Stimulated activated CD8-positive, alpha-beta memory T cell treated with anti-CD3 and anti-CD28 coated beads, Interleukin-4, amount 100 ng/mL, for 4 hours (primary cell): ENCODE measurements around the gene GUCA2B.
A peak's percentile ranks its signal among the peaks of the same experiment; 100 is the strongest.

Source experiments
- DNase-seq, 2 donors: peaks; one replicate each; pipeline ENCODE4 v3.0.0-alpha.2; 2020; ENCODE audit warnings: low read depth in 2 of 2, low spot score in 1 of 2

GUCA2B gene

DNA sequence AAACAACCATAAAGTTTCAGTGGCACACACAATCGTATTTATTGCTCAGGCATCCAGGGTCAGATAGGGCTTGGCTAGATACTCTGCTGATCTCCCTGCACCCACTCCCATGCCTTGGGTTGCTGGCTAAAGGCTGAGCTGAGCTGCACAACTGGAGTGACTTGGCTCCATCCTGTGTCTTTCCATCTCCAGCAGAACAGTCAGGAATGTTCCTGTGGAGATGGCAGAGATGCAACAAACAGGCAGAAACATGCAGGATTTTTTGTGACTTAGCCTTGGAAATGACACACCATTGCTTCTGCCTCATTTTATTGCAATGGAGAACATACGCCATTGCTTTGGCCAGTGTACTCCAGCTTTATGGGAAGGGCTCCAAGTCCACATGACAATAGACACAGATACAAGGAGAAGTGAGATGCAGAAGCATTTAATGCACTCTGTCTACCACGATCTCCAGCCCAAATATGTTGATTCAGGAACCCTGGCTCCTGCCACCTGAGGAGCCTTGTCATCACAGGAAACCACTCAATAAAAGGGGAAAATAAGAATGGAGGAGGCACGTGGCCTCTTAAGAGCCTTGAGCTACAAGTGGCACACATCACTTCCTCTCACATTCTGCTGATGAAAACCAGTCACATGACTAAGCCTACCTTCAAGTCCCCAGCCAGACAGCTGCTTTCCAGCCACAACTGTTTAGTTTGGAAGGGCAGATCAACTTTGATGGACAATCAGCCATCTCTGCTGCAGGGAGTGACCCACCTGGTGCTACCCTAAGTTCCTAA is 10.1 kb upstream of the GUCA2B start:
- DNase-seq = no peak

DNA sequence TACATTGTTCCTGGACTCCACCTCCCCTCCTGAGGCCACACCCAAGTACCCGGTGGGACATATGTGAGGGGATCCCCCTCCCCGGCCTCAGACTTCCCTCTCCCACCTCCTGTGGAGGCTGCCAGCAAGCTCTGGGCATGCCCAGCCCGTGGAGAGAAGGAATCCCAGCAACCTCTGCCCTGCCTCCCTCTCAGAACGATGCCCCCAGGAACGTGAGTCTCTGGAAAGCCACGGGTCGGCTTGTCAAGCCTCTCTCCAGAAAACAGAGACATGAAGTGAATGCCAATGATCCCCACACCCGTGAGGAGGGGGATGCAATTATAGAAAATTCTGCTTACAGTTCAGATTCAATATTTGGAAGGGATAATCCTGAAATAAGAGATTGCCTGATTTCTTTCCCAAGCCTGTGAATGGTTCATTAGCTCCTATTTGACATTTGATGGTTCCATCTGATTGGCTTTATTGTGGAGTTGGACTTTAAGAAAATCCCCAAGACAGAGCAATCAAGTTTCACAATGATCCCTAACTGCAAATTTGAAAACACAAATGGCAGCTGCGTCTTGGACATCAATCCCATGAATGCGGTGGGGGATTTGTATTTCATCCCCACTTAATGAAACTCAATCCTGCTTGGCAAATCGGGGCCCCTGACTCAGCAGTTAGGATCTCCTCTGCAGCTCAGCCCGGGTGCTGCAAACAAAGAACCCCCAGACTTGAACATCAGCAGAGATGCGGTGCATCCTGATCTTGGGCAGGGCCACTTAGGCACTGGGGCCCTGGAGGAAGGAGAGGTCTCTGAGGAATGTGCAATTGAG is 9.1 kb upstream of the GUCA2B start:
- no peak for DNase-seq

DNA sequence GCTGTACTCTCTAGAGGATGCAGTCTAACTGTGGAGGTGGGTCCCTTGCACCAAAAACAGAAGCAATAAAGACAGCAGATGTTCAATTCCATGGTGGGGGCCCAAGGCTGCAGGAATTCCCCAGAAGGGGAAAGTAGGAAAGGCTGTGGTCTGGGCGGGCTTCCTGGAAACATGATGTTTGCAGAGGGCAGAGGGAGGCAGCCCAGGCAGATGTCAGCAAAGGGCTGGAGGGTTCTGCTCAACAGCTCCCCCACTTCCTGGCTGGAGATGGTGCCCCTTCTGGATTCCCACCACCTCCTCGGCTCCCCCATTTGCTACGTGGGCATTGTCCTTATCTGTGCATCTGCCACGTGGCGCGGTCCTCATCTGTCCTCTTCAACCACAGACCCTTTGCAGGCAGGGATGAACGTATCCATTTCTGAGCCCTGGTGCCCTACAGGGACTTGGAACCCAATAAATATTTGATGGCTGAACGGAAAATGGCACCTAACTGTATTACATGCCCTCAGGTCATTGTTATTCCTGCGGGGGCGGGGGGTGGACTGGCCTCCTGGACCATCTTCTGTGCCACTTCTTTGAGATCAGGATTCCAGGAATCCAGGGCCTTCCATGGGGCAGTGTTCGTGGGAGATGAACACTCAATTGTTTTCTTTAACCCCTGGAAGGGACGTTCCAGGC is 8.4 kb upstream of the GUCA2B start:
- DNase-seq = no peak

DNA sequence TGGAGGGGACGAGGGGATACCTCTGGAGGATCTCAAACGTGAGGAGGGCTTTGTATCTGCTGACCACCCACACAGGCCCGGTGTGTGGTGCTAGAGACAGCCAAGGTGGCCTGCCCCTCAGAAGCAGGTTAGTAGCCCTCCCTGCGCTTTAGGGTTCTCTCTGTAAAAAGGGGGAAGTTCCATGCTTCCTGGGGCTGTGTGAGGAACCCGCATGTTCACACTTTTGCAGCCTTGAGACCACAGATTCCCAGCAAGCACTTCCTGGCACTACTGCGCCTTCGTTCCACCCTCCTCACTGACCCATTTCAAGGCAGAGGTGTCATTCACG is 7.9 kb upstream of the GUCA2B start:
- DNase-seq = no peak

DNA sequence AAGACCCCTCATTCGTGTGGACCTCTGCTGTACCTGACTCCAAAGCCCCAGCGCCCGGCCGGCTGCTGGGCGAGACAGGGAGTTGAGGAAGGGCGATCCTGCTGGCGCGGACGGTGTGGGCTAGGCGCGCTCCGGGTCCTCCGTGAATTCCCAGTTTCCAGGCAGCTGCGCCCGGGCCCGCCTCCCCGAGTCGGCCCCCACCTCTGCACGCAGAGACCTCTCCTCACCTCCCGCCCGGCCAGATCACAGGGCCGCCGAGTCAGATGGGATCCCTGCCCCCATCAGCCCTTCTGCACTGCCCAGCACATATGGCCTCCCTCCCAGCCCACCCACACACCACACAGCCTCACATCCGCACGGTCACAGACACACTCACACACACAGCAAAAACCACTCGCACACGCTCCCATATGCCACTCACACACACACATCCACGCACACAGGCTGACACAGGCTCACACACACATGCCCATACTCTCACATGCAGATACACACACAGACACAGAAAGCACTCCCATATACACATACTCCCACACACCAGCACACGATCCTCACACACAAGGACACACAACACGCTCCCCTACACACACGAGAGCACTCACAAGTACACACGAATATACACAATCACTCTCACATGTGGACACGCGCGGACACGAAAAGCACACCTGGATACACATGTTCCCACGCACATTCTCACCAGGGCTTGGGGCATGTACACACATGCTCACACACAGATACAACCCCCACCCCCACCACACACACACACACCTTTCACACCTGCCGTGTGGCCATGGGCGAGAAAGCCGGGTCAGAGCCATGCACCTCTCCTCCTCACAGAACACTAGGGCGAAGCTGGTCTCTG is 7.2 kb upstream of the GUCA2B start:
- DNase-seq = no peak

DNA sequence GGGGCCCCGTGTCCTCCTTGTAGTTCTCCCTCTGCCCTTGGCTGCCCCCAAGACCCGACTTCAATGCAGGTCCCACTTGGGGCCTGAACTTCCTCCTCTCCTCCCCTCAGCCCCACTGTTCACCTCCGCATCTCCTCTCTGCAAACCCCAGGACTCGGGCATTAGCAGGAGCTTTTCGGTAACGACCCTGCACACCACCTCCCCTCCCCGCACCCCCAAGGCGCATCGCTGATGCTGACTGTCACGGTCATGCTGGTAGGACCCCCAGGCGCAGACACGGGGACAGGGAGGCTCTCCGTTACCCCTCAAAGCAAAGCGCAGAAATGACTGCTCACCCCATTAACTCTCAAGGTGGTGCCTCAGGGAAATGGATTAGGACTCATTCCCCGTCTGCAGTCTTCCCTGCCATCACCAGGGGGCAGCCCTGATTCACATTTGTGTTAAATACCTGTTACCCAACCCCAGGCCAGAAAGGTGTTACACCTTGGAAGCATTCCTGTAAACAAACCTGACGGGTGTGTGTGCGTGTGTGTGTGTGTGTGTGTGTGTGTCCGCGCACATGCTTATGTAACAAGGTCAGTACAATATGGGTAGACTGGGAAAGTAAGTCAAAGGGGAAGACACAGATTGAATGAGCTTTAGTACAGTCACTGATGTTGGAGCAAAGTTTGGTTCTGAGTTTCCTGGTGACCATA is 6.4 kb upstream of the GUCA2B start:
- peak; percentile 27 to 49 for DNase-seq

DNA sequence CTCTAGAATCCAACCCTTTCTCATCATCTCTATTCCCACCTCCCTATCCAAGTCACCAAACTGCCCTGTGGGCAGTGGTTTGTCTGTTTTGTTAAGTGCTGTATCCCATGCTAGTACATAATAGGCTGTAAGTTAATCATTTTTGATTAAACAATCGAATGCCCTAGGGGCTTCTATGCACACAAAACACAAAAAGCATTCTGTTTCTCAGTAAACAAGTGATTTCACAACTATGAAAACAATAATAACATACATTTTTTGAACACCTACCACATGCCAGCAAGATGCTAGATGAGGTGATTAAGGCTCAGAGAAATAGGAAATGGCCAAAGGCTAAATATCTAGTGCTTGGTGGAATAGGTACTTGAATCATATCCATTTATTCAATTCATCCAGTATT is 5.0 kb upstream of the GUCA2B start:
- DNase-seq = no peak

DNA sequence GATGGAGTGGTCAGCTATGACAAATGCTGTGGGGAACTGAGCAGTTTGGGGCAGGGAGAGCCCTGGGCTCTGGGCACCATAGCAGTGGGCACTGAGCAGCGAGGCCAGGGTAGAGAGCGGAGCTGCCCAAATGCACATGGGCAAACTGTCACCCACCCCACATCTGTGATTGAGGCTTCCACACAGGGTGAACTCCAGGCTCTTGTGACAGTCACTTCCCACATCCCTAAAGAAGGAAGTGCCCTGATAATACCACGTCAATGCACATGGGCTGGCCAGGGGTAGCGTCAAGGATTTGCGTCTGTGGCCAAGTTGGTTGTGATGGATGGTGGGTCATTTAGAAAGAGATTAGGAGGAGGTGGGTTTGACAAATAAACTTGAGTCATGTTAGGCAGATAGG is 2.6 kb upstream of the GUCA2B start:
- no peak for DNase-seq

DNA sequence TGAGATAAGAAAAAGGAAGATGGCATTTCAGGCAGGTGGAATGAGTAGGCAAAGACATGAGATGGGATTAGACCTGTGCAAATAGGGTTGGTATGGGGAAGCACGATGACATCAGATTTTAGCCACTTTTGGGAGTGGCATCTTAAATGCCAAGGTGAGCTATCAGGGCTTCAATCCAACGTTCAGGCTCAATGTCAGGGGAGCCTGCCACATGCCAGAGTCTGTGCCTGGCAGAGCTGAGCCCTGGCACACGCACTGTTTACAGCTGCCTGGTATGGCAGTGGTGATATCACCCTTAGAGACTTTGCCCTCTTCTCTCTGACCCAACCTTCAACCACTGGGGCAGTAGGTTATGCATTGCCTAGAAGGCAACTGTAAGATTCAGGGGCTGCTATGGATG is 1.1 kb upstream of the GUCA2B start:
- no peak for DNase-seq

DNA sequence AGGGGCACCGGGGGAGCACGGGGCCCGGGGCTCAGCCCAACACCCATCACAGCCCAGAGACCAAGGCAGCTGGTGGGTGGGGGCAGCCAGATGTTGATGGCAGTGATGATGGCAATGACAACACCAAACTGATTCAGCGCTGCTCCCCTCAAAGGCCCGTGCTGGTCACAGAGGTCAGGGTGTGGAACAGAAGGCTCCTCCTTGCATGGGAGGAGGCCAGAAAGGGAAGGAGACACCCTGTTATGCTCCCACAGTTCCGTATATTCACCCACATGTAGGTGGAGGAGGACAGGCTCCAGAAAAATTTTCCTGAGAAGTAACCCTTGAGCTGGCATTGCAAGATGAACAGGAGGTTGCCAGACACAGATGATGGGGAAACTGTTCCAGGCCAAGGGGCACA is 414 bp downstream of the GUCA2B start:
- DNase-seq = no peak

DNA sequence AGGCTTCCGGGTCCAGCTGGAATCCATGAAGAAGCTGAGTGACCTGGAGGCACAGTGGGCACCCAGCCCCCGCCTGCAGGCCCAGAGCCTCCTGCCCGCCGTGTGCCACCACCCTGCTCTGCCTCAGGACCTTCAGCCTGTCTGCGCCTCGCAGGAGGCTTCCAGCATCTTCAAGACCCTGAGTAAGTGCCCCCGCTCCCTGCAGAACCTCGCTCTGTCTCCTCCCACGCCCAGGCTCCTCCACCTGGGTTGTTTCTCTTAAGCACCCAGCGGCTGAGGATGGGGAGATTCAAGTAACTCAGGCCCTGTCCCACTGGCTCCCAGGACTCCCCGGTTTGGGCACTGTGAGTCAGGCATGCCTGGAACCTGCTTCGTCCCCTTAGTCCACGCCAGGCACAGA is 1.5 kb downstream of the GUCA2B start:
- DNase-seq = no peak

DNA sequence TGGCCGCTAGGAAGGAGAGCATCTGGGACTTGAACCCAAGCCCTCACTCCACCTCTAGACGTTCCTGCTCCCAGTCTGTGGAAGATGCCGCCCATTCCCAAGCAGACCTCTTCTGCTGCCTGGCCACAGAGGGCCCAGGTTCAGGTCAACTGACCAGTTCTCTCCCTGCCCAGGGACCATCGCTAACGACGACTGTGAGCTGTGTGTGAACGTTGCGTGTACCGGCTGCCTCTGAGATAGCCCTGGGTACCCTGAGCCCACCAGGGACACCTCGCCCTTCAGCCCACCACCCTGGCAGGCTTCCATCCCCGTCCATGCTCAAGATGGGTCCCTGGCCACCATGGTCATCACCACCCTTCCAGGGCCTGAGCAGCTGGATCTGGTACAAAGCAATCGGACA is 2.2 kb downstream of the GUCA2B start:
- no peak for DNase-seq

DNA sequence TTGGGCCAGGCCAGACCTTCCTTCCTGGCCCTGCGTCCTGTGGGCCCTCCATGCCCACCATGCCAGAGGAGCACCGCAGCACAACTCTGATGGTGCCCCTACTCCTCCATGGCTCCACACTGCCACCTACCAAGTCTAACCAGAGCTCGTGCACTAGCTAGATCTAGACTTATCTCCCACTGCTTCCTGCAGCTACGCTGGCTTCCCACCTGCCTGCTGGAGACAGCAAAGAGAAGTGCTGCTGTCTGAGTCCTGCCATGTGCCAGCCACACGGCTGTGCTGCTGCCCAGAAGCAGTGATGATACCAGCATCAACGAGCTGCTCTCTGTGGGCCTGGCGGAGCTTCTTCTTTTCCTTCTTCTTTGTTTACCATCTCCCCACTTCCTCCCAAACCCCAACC is 4.5 kb downstream of the GUCA2B start:
- no peak for DNase-seq

DNA sequence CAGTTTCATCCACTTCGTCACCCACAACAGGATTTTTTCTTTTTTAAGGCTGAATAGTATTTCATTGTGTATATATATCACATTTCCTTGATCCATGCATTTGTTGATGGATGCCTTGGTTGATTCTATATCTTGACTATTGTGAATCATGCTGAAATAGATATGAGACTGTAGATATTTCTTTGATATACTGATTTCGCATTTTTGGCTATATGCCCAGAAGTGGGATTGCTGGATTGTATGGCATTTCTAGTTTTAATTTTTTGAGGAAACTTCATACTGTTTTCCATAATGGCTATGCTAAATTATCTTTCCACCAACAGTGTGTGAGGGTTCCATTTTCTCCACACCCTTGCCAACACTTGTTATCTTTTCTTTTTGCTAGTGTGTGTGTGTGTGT is 5.0 kb downstream of the GUCA2B start:
- DNase-seq = no peak

DNA sequence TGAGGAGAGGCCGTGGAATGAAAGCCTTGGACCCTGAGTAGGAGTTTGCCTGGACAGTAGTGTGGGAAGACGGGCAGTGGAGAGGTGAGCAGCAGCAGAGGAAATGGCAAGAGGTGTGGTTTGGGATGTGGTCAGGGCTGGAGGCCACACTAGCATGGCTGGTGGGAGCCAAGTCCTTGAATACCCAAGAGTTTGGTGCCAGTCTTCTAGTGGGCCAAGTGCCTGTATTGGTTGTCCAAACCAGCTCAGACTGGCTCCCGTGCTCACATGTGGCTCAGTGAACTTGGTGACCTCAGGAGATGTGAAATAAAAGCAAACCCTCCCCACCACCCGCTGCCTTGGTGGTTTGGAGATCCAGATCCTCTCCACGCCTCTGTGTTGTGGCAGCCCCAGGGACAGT is 9.0 kb downstream of the GUCA2B start:
- DNase-seq = no peak

DNA sequence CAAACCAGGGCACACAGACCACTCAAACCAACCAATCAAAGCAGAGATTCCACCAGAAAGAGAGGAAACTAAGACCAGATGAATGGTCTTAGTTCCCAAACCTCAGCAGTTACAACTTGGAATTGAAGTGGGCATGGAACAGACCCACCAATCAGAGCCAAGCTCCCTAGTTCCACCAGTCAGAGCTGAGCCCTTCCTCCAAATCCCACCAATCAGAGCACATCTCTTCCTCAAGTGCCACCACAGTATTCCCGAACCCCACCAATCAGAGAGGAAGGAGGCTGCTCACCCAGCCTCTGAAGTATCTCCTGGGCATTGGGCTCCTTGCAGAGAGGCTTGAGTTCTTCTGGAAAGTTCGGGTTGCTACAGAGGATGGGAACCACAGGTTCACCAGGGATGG is 9.9 kb downstream of the GUCA2B start:
- no peak for DNase-seq

DNA sequence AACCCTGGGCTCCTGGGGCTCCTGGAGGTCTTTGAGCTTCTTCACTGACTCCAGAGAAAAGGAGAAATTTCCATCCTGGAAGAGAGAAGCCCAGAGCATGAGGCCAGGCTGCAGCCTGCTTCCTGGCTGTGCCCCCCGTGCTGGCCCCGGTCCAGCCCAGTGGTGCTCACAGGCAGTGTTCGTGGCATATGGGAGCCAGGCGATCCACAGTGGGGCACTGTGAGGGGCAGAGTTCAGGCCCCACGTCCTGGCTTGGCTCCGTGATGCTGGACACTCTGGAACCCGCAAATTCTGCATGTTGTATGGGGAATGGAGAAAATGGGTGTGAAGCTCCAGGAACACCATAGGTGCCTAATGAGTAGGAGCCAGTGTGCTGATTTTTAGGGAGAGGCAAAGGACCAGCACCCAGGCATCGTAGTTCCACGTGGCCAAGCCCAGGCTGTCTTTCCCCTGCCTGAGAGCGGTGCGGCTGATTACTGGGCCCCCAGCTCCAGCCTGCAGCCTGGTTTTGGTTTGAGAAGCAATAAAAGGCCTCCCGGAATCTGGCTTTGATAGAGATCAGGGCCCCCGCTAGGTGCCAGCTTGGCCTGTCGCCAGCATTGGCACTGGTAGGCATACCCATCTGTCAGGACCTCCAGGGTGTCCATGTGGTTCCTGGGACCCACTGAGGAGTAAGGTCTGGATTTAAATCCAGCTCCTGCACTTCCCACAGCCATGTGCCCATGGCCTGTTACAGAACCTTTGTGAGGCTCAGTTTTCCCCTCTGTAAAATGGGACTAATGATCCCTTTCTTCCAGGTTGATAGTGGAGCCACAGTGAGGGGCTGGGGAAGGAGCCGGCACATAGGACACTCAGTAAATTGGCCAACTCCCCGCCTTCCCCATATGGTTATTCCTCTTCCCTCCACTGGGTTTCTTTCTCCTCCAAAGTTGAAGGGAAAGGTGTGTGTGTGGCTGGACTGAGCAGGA is 10.6 kb downstream of the GUCA2B start:
- no peak for DNase-seq

DNA sequence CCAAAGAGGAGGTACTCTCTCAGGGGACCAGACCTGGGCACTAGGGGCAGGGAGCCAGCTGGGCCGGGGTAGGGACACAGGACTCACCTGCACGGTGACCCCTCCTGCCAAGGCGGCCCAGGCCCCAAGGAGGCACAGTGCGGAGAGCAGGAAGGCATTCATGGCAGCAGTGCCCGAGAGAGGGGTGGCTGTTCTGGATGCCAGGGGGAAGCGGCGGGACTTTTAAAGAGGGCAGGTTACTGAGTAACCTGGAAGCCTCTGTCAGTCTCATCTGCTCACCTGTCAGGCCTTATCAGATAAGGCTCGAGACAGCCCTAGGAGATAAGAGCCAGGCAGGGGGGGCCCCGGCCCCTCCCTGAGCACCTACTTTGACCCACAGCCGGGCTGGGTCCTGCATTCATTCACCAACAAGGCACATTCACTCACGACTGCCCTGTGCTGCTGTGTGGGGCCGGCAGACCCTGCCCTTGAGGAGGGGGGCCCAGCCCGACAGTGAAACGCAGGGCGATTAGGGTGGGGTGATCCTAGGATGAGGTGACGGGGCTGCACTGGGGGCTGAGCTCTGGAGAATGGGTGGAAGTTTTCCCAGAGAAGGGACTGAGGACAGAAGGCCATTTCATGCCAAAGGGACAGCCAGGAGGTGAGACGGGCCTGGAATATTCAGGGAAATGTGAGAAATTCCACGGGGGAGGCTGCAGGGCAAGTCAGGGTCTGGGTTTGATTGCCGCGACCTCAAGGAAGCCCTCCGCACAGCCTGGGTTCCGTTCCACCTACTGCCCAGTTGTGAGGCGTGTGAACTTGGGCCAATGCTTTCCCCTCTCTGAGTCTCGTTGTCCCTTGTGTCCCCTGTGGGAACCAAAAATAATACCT is 11.6 kb downstream of the GUCA2B start, which contains the start of gene GUCA2A:
GUCA2A (minus strand) TSS at position 195 of the 870 bp plus-strand sequence; CDS start at position 162, 33 bp downstream.
- DNase-seq = no peak
